SHP77 (cell line): Measurements from ENCODE around the gene ESPL1.

Experiments used
- DNase-seq, 2 experiments: peaks; one replicate each; lab custom pipeline; 2025; lab: John Stamatoyannopoulos, UW

The ESPL1 gene

DNA sequence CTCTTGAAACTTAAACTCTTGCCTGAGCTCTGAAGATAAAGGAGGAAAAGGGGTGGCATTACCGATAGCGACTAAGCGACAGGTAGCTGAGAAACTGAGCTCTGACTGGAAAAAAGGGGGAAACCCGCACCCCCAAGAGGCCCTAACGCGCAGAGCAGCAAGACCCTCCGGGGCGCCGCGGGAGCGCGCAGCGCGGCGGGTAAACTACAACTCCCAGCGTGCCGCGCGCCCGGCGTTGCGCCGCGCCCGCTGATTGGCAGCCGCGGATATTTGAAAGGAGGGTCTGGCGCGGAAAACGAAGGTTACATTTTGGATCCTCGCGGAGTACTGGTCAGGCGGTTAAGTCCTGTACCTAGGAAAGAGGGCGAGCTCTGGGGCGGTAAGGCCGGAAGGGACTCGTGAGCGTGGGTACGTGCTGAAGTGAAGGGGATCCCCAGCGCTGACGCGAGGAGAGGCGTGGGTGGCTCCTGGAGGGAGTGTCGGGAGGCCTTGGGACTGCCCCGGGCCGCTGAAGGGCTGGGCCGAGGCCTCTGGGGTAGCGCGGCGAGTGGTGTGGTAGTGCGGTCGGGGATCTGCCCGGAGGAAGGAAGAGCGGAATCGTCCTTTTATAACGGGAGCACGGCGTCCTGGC lies at the start of gene ESPL1:
ESPL1 (plus strand) TSS at position 301 of the 631 bp plus-strand sequence. CDS start 468 bp downstream, outside the sequence.
- DNase-seq, result peak; percentile 48 to 72

DNA sequence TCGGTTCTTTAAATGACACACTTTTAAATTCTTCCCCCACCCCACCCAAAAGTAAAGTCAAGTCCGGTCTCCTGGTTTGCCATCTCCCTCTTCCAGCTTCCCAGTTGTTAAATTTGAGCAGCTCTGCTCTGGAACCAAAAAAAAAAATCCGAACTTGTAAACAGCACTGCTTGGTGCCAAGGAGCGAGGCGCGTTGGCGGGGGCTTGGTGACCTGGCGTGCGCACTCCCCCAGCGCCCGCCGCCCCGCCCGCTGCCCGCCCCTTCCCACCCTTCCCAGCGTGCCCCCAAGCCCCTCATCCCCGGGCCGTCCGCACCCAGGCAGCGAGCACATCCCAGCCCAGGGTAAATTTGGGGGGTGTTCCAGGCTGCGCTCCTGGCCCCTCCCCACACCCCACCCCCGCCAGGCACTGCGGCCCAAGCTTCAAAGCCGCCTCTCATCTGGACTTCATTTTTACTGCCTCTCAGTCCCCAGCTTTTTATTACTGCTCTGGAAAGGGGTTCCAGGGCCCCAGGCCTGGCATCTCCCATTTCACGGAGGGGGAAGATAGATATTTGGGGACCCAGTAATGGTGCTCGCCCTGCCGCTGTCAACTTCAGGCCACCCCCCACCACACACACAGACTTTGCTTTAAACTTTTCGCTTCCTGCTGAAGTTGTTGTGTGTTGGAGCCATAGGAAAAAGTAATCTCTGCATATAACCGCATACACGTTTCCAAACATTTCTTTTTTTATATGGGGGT lies 49.4 kb upstream of the ESPL1 start:
- no peak for DNase-seq

DNA sequence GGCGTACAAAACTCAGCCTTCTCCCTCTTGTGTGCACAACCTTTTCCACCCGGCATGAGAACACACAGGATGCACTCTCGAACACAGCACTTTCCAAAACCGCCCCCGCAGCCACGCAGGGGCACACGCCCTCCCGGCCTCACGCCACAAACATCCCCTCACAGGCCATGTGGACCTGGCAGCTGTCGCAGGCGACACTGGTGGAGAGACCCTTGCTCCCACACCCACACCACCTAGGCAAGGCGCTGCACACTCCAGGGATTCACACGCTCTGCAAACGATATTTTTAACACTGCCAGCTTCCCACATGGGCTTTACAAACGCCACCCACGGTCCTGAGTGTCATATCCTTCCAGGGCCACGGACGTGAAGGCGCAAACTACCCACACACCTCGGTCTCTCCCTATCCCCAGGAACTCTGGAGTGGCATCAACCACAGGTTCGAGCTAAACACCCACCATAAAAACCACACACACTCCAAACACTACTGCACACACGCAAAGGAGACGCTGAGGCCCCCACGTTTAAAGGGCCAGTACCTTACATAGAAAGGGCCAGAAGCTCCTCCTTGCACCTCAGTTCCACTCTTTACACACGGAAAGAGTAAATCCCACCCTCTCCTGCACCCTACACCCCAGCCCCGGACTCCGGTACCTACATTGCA lies 48.7 kb upstream of the ESPL1 start:
- DNase-seq, result no peak

DNA sequence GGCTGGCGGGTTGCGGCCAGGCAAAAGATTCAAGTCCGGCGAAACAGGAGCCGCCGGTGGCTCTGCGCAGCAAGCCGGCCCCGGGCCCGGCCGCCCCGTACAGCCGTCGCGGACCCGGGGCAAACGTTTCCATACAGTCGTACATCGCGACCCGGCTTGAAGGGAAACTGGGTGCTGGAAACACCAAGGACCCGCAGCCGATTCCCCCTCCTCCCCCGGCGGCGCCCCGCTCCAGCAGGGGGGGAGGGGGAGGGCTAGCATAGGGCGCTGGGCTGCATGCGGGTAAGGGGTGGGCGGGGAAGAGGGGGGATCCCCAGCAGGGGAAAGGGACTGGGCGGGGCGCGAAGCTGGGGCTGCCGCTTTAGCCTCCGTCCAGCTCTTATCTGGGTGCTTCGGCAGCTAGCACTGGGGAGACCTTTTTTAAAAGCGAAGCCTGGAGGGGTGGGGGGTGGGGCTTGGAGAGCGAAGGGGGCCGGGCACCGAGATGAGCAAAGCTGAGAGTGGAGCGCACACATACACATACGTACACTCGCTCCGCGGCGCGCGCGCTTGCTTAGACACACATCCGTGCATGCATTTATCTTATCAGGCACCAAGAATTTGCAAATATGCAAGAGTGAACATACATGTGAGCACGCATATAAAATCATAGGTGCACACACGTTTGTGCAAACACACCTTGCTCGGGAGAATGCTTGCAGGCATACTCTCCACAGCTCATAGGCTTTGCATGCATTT lies 48.0 kb upstream of the ESPL1 start:
- peak in 1 of 2 experiments; percentile 56 for DNase-seq

DNA sequence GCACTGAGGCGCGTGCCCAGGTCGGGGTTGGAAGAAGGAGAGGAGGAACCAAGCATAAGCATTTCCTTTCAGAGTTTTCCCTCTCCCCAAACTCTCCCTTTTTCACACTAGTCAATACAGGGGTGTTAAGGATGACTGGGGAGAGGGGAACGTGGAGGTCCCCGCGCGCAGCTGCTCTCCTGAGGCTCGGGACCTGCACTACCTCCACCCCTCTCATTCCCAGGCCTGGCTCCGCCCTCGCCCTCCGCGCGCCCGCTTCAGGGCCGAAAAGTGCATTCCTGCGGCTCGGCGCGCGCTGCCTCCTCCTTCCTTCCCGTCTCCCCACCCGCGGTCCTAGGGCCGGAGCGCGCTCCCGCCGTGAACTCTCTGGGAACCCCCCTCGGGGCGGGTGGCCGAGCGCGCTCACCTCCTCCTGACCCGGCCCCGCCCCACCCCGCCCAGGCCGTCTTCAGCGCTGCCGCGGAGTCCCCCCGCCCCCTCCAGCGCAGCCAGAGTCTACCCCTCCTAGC lies 47.4 kb upstream of the ESPL1 start:
- DNase-seq, result peak; percentile 72 to 76

DNA sequence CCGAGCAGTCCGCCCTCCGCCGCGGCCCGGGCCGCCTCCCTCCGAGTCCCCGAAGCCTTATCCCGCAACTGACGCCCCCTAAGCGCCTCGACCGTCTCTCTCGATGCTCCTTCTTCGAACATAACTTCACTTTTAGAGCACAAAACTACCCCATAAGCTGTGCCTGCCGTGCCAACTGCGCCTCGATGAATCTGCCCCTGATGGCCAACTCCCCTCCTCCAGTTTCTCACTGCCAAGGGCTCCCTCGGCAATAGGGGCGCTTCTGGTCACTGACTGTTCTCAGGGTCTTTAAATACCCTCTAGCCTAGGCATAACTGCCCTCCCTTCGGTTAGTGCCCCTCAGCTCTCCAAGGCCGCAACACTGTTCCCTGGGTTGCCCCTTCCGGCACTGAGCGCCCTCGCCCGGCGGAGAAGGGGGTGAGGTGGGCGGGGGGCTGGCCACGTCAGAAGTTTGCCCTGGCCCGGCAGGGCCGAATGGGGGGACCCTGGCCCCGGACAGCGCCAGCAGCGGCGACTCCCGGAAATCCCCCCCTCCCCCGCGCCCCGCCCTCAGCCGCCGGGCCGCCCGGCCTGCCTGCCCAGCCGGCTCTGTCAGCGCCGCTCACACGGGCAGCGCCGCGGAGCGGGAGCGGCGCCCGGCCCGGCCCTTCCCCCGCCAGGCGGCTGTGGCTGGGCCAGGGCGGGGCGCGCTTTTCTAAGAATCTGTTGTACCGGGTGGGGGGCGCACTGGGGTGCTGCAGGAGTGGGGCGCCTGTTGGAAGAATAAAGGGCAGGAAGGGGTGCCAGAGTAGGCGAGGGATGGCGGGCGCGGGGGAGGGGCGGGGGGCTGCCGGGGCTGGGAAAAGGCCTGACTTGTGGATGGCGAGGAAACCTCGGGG lies 46.7 kb upstream of the ESPL1 start:
- peak in 1 of 2 experiments; percentile 43 for DNase-seq

DNA sequence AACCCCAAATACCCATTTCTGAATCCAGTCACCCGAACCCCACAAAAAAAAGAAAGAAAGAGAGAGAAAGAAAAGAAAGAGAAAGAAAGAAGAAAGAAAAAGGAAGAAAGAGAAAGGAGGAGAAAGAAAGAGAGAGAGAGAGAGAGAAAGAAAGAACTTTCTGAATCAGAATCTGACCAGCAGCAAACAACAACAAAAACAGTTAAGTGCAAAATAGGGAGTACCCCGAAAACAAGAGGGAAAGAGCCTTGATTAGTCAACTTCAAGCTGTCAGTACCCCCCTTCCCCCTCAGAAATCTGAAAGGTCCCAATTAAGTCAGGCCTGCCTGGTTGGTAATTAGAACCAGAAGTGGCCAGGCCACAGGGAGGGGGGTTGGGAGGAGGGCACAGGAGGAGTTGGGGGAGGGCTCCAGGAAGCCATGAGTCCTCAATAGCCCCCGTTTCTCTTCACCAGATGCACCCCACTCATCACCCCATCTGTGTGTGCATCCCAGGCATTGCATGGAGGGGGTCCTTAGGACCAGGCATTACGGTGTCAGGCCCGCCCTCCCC lies 45.9 kb upstream of the ESPL1 start:
- DNase-seq, result no peak

DNA sequence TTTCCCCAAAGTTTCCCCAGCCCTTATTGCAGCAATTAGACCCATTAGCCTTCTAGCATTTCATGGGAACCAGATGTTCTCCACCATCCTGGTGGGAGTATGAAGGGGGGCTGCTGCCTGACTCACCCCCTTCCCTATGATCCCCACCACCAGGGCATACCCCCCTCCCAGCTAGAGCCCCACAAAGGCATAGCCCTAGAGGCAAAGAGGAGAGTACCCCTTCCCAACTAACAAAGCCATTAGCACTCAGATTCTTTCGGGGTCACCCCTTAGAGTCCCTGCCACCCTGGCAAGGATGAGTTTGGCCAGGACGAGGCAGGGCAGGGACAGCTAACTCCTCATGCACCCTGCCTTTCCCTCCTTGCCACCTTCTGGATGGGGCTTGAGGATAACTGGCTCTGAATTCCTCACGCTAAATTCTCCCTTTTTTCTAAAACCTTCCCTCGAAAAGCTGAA lies 45.3 kb upstream of the ESPL1 start:
- DNase-seq, result no peak

DNA sequence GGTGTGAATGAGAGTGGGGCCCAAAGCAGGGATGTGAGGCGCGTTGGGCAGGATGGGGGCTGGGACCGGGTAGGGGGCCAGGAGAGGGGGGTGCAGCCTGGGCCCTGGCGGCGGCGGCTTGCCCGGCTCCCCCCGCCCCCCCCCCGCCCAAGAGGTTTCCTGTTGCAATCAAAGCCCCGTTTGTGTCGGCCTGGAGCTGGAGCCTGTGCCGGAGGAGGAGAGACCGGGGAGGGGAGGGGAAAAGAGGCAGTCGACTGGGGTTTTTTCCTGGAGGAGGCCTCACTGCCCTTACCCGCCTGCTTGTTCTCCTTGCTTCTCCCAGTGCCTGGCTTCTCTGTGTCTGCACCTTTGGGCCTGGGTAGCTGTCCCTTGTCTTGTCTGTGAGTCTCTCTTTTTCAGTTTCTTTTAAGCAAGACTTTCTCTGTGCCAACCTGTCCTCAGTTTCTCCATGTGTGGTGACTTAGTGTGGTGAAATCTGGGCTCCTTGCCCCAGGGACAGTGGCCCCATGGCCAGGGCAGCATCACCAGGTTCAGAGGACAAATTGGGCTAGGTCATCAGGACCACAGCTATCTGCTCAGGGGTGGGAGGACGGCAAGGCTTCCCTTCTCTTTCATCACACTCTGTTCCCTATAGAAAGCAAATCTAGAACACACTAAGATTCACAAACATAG lies 44.6 kb upstream of the ESPL1 start:
- DNase-seq, result no peak

DNA sequence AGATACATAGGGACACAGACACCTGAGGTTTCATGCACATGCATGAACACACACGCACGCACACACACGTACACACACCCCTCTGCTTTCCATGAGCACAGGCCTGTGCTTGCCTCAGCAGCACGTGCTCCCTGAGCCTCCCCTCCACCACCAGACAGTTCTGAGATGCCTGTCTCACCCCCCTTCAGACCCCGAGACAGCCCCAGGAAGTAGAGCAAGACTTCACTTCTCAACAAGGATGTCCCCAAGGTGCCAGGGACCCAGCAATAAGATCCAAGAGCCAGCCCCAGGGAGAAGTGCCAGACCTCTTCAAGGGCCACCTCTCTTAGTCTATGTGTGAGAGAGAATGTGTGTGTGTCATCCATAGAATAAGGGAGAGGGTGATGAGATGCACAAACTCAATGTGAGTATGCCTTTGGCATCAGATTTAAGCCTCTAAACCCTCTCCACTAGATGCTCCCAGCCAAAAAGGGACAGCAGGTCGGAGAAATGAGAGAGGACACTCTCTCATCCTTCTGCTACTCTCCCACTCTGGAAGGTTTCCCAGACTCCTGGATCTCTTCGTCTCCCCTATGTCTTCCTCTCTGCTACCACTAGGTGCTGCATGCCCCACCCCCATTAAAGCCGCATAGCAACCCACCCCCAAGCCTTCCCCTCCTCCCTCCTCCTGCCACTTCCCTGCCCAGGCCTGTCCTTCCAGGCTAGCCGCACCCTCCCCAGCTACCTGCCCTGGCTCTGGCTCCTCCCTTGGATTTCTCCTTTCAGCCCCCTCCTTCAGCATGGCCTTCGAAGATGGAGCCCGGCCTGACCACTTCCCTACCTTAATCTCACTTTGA lies 43.8 kb upstream of the ESPL1 start:
- no peak for DNase-seq

DNA sequence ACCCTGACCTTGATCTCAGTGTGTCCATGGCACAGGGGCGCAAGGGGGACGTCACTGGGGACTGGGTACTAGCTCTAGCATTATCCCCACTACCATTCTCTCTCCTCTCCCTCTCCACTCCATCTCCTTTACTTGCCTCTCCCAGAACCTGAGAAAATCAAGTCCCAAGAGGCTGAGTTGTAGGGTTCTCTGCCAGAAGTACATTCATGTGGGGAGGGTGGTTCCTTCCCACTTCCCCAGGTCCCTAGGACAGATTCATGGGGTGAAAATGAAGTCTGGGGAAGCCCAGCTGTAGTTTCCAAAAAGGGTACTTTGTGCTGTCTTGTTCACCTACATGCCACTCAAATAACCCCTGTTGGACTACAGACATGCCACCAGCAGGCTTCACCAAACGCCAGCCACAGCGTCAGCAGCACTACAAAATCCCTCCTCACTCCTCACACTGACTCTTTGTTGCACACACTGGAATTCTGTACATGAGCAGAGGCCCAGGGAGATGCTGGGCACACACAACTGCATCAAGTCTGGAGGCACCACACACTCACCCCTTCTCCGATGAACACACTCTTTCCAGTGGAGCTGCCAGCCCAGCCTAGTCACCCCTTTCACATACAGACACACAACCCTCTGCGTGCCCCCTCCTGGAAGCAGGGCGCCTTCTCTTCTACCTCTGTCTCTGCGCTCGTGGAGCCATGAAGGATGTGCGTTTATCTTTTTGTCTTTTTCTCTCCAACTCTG lies 43.0 kb upstream of the ESPL1 start:
- no peak for DNase-seq

DNA sequence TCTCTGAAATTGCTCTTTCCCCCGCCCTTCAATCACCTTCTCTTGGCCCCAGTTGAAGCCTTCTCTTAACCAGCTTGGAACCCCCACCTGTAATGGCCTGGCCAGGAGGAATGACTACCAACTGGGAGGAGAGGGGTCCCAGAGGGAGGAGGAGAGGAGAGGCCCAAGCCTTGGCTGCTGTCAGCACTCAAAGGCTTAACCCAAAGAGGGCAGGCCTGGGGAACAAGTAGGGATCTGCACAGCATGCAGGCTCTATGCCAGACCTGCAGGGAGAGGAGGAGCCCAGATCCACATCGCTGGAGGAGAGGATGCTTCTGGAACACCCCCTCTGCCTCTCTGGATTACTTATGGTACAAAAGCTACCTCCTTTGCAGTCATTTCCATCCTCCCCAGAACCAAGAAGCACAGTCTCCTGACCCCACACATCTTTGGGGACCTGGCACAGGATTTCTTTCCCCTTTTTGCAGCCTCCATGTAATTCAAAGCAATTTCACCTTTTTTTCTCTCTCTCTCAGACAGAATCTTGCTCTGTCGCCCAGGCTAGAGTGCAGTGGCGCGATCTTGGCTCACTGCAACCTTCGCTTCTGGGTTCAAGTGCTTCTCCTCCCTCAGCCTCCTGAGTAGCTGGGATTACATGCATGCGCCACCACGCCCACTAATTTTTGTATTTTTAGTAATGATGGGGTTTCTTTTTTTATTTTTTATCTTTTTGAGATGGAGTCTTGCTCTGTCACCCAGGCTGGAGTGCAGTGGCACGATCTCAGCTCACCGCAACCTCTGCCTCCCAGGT lies 42.3 kb upstream of the ESPL1 start:
- no peak for DNase-seq

DNA sequence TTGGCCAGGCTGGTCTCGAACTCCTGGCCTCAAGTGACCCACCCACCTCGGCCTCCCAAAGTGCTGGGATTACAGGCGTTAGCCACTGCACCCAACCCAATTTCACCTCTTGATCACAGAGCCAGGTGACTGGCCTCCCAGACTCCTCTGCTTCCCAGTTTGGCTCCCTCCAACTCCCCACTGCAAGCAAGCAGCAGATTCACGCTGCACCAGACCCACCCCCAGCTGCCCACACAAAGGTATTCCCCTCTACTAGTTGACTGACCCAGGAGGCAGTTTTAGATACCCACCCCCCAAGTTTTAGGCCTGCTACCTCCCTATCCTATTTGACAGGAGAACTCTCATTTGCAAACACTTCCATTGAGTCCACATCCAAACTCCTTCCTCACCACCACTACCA lies 41.3 kb upstream of the ESPL1 start:
- DNase-seq, result no peak

DNA sequence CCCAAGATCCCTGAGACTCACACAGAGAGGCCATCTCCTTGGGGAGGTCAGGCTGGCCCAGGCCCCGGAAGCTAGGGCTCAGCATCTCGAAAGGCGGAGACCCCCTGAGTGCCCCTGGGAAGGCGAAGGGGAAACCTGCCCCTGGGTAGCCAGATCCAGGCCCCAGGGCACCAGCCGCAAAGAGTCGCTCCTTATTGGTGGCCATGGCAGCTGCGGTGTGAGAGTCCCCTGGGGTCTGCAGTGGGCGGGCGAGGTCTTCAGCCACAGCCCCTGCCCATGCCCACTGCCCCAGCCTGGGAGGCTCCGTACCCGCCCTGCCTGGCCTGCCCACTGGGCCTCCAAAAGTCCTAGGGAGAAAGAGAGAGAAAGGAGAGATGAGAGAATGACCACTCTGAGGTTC lies 40.8 kb upstream of the ESPL1 start:
- DNase-seq, result no peak

DNA sequence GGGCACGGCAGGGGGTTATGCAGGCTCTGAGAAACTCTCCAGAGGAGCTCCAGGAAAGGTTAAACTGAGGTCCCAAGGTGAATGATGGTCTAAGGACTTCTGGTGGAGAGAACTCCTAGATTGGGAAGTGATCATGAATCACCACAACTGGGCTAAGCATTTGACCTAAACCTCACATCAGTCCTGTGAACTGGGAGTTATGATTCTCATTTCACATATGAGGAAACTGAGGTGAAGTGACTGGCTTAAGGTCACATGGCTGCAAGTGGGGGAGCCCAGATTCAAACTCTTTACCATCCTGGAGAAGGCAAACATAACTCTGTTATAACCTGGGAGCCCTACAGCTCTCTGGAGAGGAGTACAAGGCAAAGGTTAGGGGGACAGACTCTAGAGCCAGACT lies 40.3 kb upstream of the ESPL1 start:
- DNase-seq, result no peak

DNA sequence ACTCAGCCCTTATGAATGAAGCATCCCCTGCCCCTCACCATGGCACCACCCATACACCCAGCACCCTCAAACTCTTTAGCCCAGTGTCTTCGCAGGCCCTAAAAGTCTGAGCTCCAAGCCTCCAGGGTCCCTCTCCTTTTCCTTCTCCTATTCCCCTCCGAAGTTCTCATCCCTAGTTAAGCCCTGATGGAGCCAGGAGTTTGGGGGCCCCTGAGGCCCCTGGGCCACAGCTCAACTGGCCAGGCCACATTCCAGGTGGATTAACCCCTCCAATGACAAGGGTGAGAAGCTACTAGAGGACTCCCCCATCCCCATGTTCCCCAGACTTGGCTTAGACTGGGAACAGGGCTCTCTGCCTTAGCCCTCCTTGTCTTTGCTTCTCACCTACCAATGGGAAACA lies 38.6 kb upstream of the ESPL1 start:
- no peak for DNase-seq

DNA sequence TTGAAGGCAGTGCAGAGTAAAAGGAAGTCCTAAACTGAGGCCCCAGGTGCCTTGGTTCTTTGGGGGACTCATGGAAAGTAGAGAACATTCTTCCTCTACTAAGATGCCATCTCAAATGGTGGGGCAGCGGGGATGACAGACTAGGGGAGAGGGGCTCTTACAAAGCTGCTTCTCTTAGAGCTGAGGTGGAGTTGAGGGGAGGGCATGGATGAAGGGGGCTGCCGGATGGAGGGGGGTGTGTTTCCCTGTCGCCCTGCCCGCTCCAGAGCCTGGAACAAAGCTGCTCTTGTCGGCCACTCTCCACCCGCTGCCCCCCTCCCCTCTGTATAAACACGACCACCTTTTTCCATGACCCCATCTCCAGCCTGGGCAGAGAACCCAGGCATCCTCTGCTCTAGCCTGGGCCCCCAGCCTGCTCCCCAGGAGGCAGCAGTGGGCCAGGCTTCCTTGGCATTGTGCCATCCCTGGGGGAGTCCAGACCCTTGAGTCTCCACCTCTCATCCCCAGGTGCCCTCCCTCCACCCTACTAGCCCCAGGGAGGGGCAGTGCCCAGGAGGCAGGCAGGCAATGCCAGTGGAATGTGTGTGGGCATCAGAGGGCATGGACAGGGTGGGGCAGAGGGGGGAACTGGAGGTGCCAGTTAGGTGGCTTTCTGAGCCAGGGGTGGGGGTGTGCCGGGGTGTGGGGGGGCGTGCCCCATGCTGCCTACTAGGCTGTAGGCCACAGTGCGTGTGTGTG lies 37.8 kb upstream of the ESPL1 start:
- DNase-seq, result no peak

DNA sequence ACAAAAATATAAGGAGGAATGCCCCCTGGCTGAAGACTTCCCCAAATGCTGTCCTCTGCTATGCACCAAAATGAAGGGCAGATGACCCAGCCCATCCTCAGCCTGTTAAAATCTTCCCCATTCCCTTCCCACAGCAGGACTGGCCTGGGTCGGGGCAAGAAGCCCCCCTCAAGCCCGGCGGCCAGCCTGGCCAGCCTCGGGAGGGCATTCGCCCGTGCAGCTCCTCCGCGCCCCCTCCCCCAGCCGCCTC lies 36.5 kb upstream of the ESPL1 start:
- no peak for DNase-seq
